HFF-Myc (cell line): Measurements from ENCODE around the gene DGKA.
"Not testable (repeated sequence)": the region's sequence is repeated elsewhere in the genome, so short reads cannot be mapped to it uniquely, and the experiment has no call there.

Experiments used
- DNase-seq: peaks from one replicate; pipeline ENCODE4 v3.0.0-alpha.2; 2011; ENCODE audit warnings: low read depth; ENCODE audit errors: extremely low read depth
- H3K4me3 ChIP-seq: replicated peaks from 2 replicates; pipeline ENCODE4 v1.5.1; 2011; ENCODE audit warnings: low read depth, mild to moderate bottlenecking, control low read depth, low read length
- TF ChIP-seq, protein P1 (sequence below): IDR thresholded peaks from 2 replicates; pipeline ENCODE4 v1.5.1; 2012; ENCODE audit warnings: mild to moderate bottlenecking, low read depth, low read length, control low read depth; ENCODE audit errors: missing control alignments

Gene DGKA

GRCh38 chr12:55908726-55909512, 22.0 kb upstream of the DGKA start:
- DNase-seq, result no peak
- TF ChIP-seq, protein P1, sequence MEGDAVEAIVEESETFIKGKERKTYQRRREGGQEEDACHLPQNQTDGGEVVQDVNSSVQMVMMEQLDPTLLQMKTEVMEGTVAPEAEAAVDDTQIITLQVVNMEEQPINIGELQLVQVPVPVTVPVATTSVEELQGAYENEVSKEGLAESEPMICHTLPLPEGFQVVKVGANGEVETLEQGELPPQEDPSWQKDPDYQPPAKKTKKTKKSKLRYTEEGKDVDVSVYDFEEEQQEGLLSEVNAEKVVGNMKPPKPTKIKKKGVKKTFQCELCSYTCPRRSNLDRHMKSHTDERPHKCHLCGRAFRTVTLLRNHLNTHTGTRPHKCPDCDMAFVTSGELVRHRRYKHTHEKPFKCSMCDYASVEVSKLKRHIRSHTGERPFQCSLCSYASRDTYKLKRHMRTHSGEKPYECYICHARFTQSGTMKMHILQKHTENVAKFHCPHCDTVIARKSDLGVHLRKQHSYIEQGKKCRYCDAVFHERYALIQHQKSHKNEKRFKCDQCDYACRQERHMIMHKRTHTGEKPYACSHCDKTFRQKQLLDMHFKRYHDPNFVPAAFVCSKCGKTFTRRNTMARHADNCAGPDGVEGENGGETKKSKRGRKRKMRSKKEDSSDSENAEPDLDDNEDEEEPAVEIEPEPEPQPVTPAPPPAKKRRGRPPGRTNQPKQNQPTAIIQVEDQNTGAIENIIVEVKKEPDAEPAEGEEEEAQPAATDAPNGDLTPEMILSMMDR, result no peak
- no peak overlapping the region for H3K4me3 ChIP-seq

DNA sequence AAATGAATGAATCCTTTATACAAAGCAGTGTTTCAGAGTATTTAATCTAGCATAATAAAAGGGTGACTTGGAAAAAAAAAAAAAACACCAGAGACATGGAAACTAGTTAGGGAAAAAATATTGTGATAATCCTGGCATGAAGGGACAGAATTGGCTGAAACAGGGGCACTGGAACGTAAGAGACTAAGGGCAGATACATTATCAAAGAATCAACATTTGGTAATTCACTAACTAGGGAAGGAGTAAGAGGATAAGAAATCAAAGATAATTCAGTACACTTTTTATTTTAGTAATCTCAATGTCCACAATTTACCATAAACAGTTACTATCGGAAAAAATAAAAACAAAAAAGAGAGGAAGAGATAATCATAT, 21.5 kb upstream of the DGKA start:
- DNase-seq, result no peak
- TF ChIP-seq, protein P1, result no peak
- H3K4me3 ChIP-seq, result no peak overlapping the region

GRCh38 chr12:55912908-55913307, 18.1 kb upstream of the DGKA start:
- no peak overlapping the region for H3K4me3 ChIP-seq
- TF ChIP-seq, protein P1, result no peak
- DNase-seq, result no peak

- no peak for DNase-seq
- H3K4me3 ChIP-seq, result no peak overlapping the region
- TF ChIP-seq, protein P1, result no peak
Measured at GRCh38 chr12:55915482-55915859, 15.5 kb upstream of the DGKA start.

DNA sequence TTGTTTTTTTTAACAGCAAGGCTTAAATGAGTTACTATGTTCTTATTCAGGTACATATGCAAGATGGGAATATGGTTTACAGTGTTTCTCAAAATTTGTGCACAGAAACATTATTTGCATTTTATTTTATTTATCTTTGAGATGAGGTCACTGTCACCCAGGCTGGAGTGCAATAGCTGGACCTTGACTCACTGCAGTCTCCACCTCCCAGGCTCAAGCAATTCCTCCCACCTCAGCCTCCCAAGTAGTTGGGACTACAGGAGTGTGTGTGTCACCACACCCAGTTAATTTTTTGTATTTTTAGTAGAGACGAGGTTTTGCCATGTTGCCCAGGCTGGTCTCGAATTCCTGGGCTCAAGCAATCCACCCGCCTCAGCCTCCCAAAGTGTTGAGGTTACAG, 11.9 kb upstream of the DGKA start:
- not testable (repeated sequence) for DNase-seq, H3K4me3 ChIP-seq

DNA sequence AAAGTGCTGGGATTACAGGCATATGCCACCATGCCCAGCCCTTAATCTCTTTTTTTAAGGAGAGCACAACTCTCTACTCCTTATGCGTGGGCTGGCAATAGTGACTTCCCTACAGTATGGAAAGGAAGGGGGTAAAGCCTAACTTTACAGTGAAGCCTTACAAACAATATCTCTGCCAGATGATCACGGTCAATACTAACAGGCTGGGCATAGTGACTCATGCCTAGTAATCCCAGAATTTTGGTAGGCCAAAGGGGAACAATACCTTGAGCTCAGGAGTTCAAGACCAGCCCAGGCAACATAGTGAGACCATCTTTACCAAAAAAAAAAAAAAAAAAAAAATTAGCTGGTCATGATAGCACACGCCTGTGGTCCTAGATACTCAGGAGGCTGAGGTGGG, 8.8 kb upstream of the DGKA start:
- H3K4me3 ChIP-seq, result no peak overlapping the region
- DNase-seq, result no peak
- TF ChIP-seq, protein P1, result no peak

GRCh38 chr12:55923648-55924047, 7.3 kb upstream of the DGKA start:
- not testable (repeated sequence) for H3K4me3 ChIP-seq, DNase-seq

DNA sequence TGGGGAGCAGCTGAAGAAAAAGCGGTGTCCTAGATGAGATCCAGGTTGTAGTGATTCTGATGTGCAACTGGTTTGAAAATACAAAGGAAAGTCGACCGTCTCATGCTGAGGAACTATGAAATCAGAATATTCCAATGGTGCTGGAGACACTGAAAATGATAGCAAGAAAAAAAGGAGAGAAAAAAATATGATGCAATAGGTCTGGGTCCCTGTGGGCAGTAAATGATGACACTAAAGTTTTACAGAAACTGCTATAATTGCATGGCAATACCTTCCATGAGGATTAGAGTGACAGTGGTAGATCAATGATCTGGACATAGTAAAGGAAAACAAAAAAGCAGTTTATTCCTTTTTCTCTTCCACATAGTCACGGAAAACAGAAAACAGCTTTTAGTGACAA, 5.6 kb upstream of the DGKA start:
- TF ChIP-seq, protein P1, result no peak
- peak overlapping the region; percentile 77 for H3K4me3 ChIP-seq

More for the DNA sequence above, 5.6 kb upstream of the DGKA start:
- no peak for DNase-seq
